ENCODE measurements around the gene HBP1. TPM values are rescaled to one million over a fixed set of nuclear protein-coding genes. Genes with fewer than 3 reads are reported as not detected.

The HBP1 gene
- total and polyA plus RNA-seq, 2 of the 13 experiments (the other 11 are each of a cell fraction or from before 2014, with no cell fraction given) = 22.9 to 44.1 TPM

DNA sequence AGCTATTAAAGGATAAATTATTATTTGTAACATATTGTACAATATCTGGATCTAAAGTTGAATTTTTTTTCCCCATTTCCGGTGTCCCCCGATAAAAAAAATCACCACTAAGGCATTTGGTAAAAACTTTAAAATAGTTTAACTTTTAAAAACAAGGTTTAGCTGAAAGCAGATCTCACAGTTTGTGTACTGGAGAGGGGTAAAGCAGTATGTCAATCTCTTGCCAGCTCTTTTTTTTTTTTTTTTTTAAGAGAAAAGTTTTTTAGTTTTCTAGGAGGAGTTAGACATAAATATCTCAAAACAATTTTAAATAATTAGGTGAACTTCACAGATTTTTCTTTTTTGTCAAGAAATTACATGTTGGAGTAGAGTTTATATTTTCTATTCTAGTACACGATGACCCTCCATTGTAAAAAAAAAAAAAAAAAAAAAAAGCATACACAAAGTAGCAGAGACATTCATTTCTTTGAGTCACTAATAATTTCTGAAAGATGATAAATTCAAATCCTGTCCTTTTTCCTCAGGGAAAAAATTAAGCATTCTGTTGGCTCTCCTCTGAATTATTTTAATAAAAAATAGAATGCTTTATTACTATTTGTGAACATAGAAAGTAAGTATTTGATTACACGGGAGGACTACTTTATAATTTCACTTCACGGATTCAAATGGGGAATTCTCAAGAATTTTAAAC lies 1.9 kb upstream of the HBP1 start:
- Histone ChIP-seq H3K4me1 (ENCODE audit: insufficient read depth, low read length) (peaks cover 7% of the 10 kb centered on the region; the same call in 1 of the 2 replicates), H3K4me3 (replicated peaks in 1 of 3; ENCODE audit: insufficient read depth in 1 of 3, low read depth in 2 of 3, low read length in 3 of 3) (peak overlapping the region; percentile 63 to 82 (median 71)), H3K9me3 (ENCODE audit: low read length) (no peaks in the 10 kb centered on the region), H3K36me3 (replicated peaks in 1 of 2; ENCODE audit: control insufficient read depth in 1 of 2, insufficient read depth in 2 of 2, low read length in 2 of 2) (0 out of 5 replicates have a peak, but pooled peaks cover 0 to 3% of the 10 kb centered on the region in 2 experiments), H4K20me1 (ENCODE audit: insufficient read depth, low read length) (peaks cover 19% of the 10 kb centered on the region), H3K9ac (ENCODE audit: insufficient read depth, low read depth, low read length) (peak overlapping the region; percentile 87), H3K27me3 (ENCODE audit: control insufficient read depth in 1 of 2, insufficient read depth in 2 of 2, low read length in 2 of 2) (no peaks in the 10 kb centered on the region; a peak in 1 of 5 replicates), H3K4me2 (ENCODE audit: low read depth, low read length) (peak overlapping the region; percentile 97), H3K79me2 (ENCODE audit: insufficient read depth, low read length) (peaks cover 19% of the 10 kb centered on the region), H2AFZ (ENCODE audit: low read length) (peak overlapping the region; percentile 90), H3K27ac (ENCODE audit: extremely low read length, insufficient read depth, low read length) (peak overlapping the region; percentile 96)
- TF ChIP-seq KAT2B (IDR thresholded peaks at IDR 0.05; ENCODE audit: borderline replicate concordance, low read depth, low read length) = no peak
- TF ChIP-seq ZNF878 (CRISPR knock-in tag; IDR thresholded peaks at IDR 0.05) = no peak
- TF ChIP-seq, protein P1, sequence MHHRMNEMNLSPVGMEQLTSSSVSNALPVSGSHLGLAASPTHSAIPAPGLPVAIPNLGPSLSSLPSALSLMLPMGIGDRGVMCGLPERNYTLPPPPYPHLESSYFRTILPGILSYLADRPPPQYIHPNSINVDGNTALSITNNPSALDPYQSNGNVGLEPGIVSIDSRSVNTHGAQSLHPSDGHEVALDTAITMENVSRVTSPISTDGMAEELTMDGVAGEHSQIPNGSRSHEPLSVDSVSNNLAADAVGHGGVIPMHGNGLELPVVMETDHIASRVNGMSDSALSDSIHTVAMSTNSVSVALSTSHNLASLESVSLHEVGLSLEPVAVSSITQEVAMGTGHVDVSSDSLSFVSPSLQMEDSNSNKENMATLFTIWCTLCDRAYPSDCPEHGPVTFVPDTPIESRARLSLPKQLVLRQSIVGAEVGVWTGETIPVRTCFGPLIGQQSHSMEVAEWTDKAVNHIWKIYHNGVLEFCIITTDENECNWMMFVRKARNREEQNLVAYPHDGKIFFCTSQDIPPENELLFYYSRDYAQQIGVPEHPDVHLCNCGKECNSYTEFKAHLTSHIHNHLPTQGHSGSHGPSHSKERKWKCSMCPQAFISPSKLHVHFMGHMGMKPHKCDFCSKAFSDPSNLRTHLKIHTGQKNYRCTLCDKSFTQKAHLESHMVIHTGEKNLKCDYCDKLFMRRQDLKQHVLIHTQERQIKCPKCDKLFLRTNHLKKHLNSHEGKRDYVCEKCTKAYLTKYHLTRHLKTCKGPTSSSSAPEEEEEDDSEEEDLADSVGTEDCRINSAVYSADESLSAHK (CRISPR knock-in tag; IDR thresholded peaks at IDR 0.05; ENCODE audit: borderline replicate concordance) = no peak
- TF ChIP-seq PAWR (CRISPR knock-in tag; IDR thresholded peaks at IDR 0.05; ENCODE audit: borderline replicate concordance) = no peak
- no peak for TF ChIP-seq ZFP1 (CRISPR knock-in tag; IDR thresholded peaks at IDR 0.05)
- TF ChIP-seq MED1 (CRISPR knock-in tag; IDR thresholded peaks at IDR 0.05) = no peak
- TF ChIP-seq JUNB (CRISPR knock-in tag; IDR thresholded peaks at IDR 0.05; ENCODE audit: borderline replicate concordance) = no peak
- no peak for TF ChIP-seq ZNF138 (CRISPR knock-in tag; IDR thresholded peaks at IDR 0.05; ENCODE audit: low read depth)
- no peak for DNase-seq (ENCODE audit: low spot score)
- in situ Hi-C loops (cut with HindIII; ENCODE audit: extremely low pct_ligation_motif_present, low pct_unique_long_range_greater_than_20kb) (no loop called here), intact Hi-C loops (cut with micrococcal nuclease; ENCODE audit: unreplicated experiment) (loop anchor here (10.0 kb wide), 1 partner anchor 882 kb away; the partner anchor contains the start of gene NAMPT)
- no TSS peak for BruUV-seq (replicated peaks)
- no peak for FAIRE-seq
- POLR2A ChIA-PET = interaction anchor here (0.6 to 3.6 kb wide), 4 partner anchors 14 to 577 kb away, joined by 3 to 28 read pairs (median 20); partner anchors contain the start of gene CBLL1
- CTCF ChIA-PET (ENCODE audit: low intra/inter-chr PET ratio, low total read pairs) = no interaction called here
- WGBS (ENCODE audit: low lambda C conversion rate) = 20% methylated on average over 5 of the region's 5 CpGs
- ATAC-seq = no peak

All from HepG2 (cell line).